SK-N-SH (cell line): ENCODE results near the gene THTPA. TPM values are rescaled to one million over a fixed set of nuclear protein-coding genes. Genes with fewer than 3 reads are reported as not detected.

Experiments
- CTCF ChIA-PET: fragments of 300-600, 350-600 bp; formaldehyde crosslinking; extraction: SDS; loops from one replicate; lab custom pipeline; 2021; lab: Yijun Ruan, JAX
- POLR2A ChIA-PET: fragments of 350-600 bp; sonication (Branson Sonifier 250); formaldehyde crosslinking; extraction: SDS; loops from one replicate; lab custom pipeline; 2020; ENCODE audit warnings: antibody characterized with exemption, inconsistent platforms; lab: Yijun Ruan, JAX
- DNase-seq: peaks from one replicate; pipeline ENCODE4 v3.0.0; 2012
- H2AFZ ChIP-seq: fragments of 200-600 bp; sonication (generic); 2 replicates; pipeline ENCODE4 v1.8.1; 2016; ENCODE audit warnings: antibody characterized with exemption, mild to moderate bottlenecking, low read depth
- H3F3A ChIP-seq: fragments of 200-600 bp; sonication (generic); replicated peaks from 2 replicates; pipeline ENCODE3; 2016; ENCODE audit warnings: antibody characterized with exemption, mild to moderate bottlenecking; ENCODE audit not compliant: insufficient read depth
- H3K27ac ChIP-seq, 2 experiments: fragments of 200-500 bp in 1 of 2; fragments of 200-600 bp in 1 of 2; sonication (Bioruptor generic) in 1 of 2; sonication (generic), shearing (Covaris generic) in 1 of 2; 2 replicates each; pipeline versions ENCODE4 v1.5.1 to v1.6.1; 2014 to 2016; ENCODE audit warnings: low read depth in 2 of 2, inconsistent platforms in 1 of 2, low read length in 1 of 2, mild to moderate bottlenecking in 1 of 2, mixed read lengths in 1 of 2
- H3K27me3 ChIP-seq: fragments of 200-600 bp; sonication (generic), shearing (Covaris generic); 2 replicates; pipeline ENCODE4 v1.6.1; 2016; ENCODE audit warnings: mixed run types; ENCODE audit not compliant: insufficient read depth
- H3K36me3 ChIP-seq, 2 experiments: fragments of 200-500 bp in 1 of 2; fragments of 200-600 bp in 1 of 2; sonication (Bioruptor generic) in 1 of 2; sonication (generic) in 1 of 2; replicated peaks in 1 of 2; 2 replicates each; pipeline versions ENCODE3 to v1.5.1; 2014 to 2016; ENCODE audit warnings: low read length in 1 of 2, mild to moderate bottlenecking in 1 of 2; ENCODE audit not compliant: insufficient read depth in 2 of 2, control insufficient read depth in 1 of 2
- H3K4me1 ChIP-seq, 2 experiments: fragments of 200-500 bp in 1 of 2; fragments of 200-600 bp in 1 of 2; sonication (Bioruptor generic) in 1 of 2; sonication (generic), shearing (Covaris generic) in 1 of 2; 2 replicates each; pipeline versions ENCODE4 v1.5.1 to v1.6.1; 2014 to 2016; ENCODE audit warnings: low read depth in 1 of 2, low read length in 1 of 2, mixed run types in 1 of 2; ENCODE audit not compliant: insufficient read depth in 2 of 2, control insufficient read depth in 1 of 2
- H3K4me2 ChIP-seq: fragments of 200-600 bp; sonication (generic), shearing (Covaris generic); 2 replicates; pipeline ENCODE4 v1.6.1; 2017; ENCODE audit warnings: mixed run types
- H3K4me3 ChIP-seq, 2 experiments: fragments of 200-500 bp in 1 of 2; fragments of 200-600 bp in 1 of 2; sonication (Bioruptor generic) in 1 of 2; sonication (generic), shearing (Covaris generic) in 1 of 2; 2 replicates each; pipeline versions ENCODE4 v1.5.1 to v1.8.1; 2014 to 2016; ENCODE audit warnings: low read depth in 2 of 2, inconsistent platforms in 1 of 2, low read length in 1 of 2, mild to moderate bottlenecking in 1 of 2, mixed read lengths in 1 of 2, moderate library complexity in 1 of 2
- H3K79me2 ChIP-seq: fragments of 200-600 bp; sonication (generic); 2 replicates; pipeline ENCODE4 v1.8.1; 2017; ENCODE audit warnings: mild to moderate bottlenecking; ENCODE audit not compliant: insufficient read depth
- H3K9ac ChIP-seq: fragments of 200-600 bp; sonication (generic); 2 replicates; pipeline ENCODE4 v1.6.1; 2017; ENCODE audit warnings: mixed run types
- H3K9me2 ChIP-seq: fragments of 200-600 bp; sonication (generic); 2 replicates; pipeline ENCODE4 v1.6.1; 2017; ENCODE audit warnings: mixed run types
- H3K9me3 ChIP-seq: fragments of 200-600 bp; sonication (generic); 2 replicates; pipeline ENCODE4 v1.6.1; 2017; ENCODE audit warnings: mixed run types, mild to moderate bottlenecking, moderate library complexity
- H4K20me1 ChIP-seq: fragments of 200-600 bp; sonication (generic); 2 replicates; pipeline ENCODE4 v1.6.1; 2017; ENCODE audit warnings: mild to moderate bottlenecking, mixed run types; ENCODE audit not compliant: insufficient read depth
- EZH2phosphoT487 ChIP-seq: fragments of 200-600 bp; sonication (generic); IDR thresholded peaks from 2 replicates; pipeline ENCODE4 v1.6.1; 2017; ENCODE audit warnings: low read depth, mixed run types, mild to moderate bottlenecking, antibody characterized with exemption, moderate library complexity, borderline replicate concordance
- FOXJ3 ChIP-seq: sonication (generic); formaldehyde crosslinking; IDR thresholded peaks from 2 replicates; pipeline ENCODE4 v1.5.1; 2020; ENCODE audit warnings: mild to moderate bottlenecking, missing genetic modification reagents
- RAD21 ChIP-seq: IDR thresholded peaks from 2 replicates; pipeline ENCODE4 v1.6.1; 2012; ENCODE audit warnings: mild to moderate bottlenecking, low read length
- SIN3A ChIP-seq: IDR thresholded peaks from 2 replicates; pipeline ENCODE4 v1.6.1; 2012; ENCODE audit warnings: low read depth, mild to moderate bottlenecking, low read length, moderate library complexity, borderline replicate concordance
- TCF12 ChIP-seq: IDR thresholded peaks from 2 replicates; pipeline ENCODE4 v1.4.0; 2012
- polyA plus RNA-seq, 3 experiments: library from polyadenylated mRNA; depleted of rRNA; stranded (reverse); fragments of >200 nt; gene quantifications; 2 replicates each; pipeline ENCODE4 v1.2.3, GENCODE V29; 2012
- TF ChIP-seq, protein P1 (sequence below): IDR thresholded peaks from 2 replicates; pipeline ENCODE4; 2012
- TF ChIP-seq, protein P2 (sequence below): fragments of 200-600 bp; sonication (generic); IDR thresholded peaks from 2 replicates; pipeline ENCODE4 v1.6.1; 2017; ENCODE audit warnings: antibody characterized with exemption, mild to moderate bottlenecking, moderate library complexity
- TF ChIP-seq, protein P3 (sequence below): IDR thresholded peaks from 2 replicates; pipeline ENCODE4 v1.4.0; 2012; ENCODE audit warnings: low read depth, borderline replicate concordance
- TF ChIP-seq, protein P4 (sequence below): IDR thresholded peaks from 2 replicates; pipeline ENCODE4 v1.4.0; 2012; ENCODE audit warnings: low read depth, borderline replicate concordance

The THTPA gene
- polyA plus RNA-seq, 1 of the 3 experiments (the other 2 are of a cell fraction), result 16.3 TPM

DNA sequence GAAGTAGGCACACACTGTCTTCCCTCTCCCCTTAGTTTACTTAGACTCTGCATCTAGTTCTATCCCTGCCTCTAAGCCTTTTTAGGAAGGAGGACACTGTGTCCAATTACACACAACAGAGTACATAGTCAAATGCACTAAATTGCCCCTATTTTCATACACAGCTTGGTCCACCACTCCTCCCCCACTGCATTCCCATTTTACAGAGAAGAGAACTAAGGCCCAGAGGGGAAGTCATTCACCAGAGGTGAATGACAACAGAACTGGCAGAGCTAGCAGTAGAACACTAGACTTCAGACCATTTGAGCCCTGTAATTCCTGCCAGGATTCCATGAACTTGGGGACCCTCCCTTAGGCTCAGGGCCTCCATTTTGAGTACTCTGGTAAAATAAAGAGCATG is 23.7 kb downstream of the THTPA start:
- no peaks in the 10 kb centered on the region for H3K9me2 ChIP-seq
- ChIA-PET CTCF (interaction anchor here (1.3 to 4.3 kb wide), 3 partner anchors 10 to 21 kb away, joined by 3 to 19 read pairs (median 5); no protein-coding TSS in a partner anchor), POLR2A (interaction anchor here (1.1 to 1.4 kb wide), 2 partner anchors 9 to 13 kb away, joined by 6 to 8 read pairs; partner anchors contain the start of gene AP1G2)
- H2AFZ ChIP-seq, result no peak overlapping the region
- peak overlapping the region in 1 of 2 experiments; percentile 94; a peak in 1 of 4 replicates for H3K27ac ChIP-seq
- H3K4me3 ChIP-seq, result no peak overlapping the region
- no peaks in the 10 kb centered on the region for H3K9me3 ChIP-seq
- H3K36me3 ChIP-seq, result no peaks in the 10 kb centered on the region
- no peaks in the 10 kb centered on the region for H3K27me3 ChIP-seq
- TF ChIP-seq, protein P1, sequence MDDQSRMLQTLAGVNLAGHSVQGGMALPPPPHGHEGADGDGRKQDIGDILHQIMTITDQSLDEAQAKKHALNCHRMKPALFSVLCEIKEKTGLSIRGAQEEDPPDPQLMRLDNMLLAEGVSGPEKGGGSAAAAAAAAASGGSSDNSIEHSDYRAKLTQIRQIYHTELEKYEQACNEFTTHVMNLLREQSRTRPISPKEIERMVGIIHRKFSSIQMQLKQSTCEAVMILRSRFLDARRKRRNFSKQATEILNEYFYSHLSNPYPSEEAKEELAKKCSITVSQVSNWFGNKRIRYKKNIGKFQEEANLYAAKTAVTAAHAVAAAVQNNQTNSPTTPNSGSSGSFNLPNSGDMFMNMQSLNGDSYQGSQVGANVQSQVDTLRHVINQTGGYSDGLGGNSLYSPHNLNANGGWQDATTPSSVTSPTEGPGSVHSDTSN, result no peak
- TF ChIP-seq, protein P2, sequence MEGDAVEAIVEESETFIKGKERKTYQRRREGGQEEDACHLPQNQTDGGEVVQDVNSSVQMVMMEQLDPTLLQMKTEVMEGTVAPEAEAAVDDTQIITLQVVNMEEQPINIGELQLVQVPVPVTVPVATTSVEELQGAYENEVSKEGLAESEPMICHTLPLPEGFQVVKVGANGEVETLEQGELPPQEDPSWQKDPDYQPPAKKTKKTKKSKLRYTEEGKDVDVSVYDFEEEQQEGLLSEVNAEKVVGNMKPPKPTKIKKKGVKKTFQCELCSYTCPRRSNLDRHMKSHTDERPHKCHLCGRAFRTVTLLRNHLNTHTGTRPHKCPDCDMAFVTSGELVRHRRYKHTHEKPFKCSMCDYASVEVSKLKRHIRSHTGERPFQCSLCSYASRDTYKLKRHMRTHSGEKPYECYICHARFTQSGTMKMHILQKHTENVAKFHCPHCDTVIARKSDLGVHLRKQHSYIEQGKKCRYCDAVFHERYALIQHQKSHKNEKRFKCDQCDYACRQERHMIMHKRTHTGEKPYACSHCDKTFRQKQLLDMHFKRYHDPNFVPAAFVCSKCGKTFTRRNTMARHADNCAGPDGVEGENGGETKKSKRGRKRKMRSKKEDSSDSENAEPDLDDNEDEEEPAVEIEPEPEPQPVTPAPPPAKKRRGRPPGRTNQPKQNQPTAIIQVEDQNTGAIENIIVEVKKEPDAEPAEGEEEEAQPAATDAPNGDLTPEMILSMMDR, result no peak
- TF ChIP-seq FOXJ3 (CRISPR knock-in tag), result no peak
- TF ChIP-seq, protein P3, sequence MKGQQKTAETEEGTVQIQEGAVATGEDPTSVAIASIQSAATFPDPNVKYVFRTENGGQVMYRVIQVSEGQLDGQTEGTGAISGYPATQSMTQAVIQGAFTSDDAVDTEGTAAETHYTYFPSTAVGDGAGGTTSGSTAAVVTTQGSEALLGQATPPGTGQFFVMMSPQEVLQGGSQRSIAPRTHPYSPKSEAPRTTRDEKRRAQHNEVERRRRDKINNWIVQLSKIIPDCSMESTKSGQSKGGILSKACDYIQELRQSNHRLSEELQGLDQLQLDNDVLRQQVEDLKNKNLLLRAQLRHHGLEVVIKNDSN, result no peak
- no peak for TF ChIP-seq RAD21
- TF ChIP-seq SIN3A, result no peak
- TF ChIP-seq EZH2phosphoT487, result no peak
- TF ChIP-seq TCF12, result no peak
- TF ChIP-seq, protein P4, sequence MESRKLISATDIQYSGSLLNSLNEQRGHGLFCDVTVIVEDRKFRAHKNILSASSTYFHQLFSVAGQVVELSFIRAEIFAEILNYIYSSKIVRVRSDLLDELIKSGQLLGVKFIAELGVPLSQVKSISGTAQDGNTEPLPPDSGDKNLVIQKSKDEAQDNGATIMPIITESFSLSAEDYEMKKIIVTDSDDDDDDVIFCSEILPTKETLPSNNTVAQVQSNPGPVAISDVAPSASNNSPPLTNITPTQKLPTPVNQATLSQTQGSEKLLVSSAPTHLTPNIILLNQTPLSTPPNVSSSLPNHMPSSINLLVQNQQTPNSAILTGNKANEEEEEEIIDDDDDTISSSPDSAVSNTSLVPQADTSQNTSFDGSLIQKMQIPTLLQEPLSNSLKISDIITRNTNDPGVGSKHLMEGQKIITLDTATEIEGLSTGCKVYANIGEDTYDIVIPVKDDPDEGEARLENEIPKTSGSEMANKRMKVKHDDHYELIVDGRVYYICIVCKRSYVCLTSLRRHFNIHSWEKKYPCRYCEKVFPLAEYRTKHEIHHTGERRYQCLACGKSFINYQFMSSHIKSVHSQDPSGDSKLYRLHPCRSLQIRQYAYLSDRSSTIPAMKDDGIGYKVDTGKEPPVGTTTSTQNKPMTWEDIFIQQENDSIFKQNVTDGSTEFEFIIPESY, result no peak
- TF ChIP-seq, all 33 proteins: peak for 0
- DNase-seq, result no peak
- Histone ChIP-seq H4K20me1 (no peaks in the 10 kb centered on the region), H3K9ac (no peak overlapping the region), H3F3A (no peaks in the 10 kb centered on the region), H3K4me2 (no peak overlapping the region), H3K4me1 (peaks cover 0 to 28% of the 10 kb centered on the region in 2 experiments; a peak in 1 of 4 replicates), H3K79me2 (no peaks in the 10 kb centered on the region)
